Measurements from ENCODE around the gene CCDC70. TPM values are rescaled to one million over a fixed set of nuclear protein-coding genes. Genes with fewer than 3 reads are reported as not detected.

Gene CCDC70
- polyA plus RNA-seq, 1 experiment, result not detected

DNA sequence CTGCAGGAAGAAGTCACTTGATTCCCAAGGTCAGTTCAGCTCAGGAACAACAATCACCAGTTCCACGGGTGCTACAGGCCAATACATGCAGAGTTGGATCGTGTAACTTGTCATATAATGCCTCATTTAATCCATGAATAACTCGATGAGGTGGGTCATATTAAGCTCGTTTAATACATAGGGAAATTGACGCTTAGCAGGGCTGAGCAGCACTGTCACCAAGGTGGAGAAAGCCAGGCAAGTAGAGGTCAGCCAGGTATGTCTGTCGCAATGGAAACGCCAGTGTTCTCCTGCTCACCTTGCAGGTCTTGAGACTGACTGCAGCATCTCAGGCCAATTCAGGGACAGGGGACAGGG is 52.3 kb downstream of the CCDC70 start:
- H3K9me3 ChIP-seq (ENCODE audit: control insufficient read depth, insufficient read depth, low read length), result no peaks in the 10 kb centered on the region
- H3K27ac ChIP-seq (ENCODE audit: low read depth, low read length), result no peak overlapping the region
- ChIA-PET CTCF (interaction anchor here (2.0 kb wide), 1 partner anchor 213 kb away, joined by 4 read pairs; no protein-coding TSS in a partner anchor), POLR2A (no interaction called here)
- H3K27me3 ChIP-seq (ENCODE audit: control insufficient read depth, insufficient read depth, low read length), result peaks cover 8% of the 10 kb centered on the region
- no peak overlapping the region for H3K4me3 ChIP-seq (ENCODE audit: low read depth, low read length)
- TF ChIP-seq, protein P1, sequence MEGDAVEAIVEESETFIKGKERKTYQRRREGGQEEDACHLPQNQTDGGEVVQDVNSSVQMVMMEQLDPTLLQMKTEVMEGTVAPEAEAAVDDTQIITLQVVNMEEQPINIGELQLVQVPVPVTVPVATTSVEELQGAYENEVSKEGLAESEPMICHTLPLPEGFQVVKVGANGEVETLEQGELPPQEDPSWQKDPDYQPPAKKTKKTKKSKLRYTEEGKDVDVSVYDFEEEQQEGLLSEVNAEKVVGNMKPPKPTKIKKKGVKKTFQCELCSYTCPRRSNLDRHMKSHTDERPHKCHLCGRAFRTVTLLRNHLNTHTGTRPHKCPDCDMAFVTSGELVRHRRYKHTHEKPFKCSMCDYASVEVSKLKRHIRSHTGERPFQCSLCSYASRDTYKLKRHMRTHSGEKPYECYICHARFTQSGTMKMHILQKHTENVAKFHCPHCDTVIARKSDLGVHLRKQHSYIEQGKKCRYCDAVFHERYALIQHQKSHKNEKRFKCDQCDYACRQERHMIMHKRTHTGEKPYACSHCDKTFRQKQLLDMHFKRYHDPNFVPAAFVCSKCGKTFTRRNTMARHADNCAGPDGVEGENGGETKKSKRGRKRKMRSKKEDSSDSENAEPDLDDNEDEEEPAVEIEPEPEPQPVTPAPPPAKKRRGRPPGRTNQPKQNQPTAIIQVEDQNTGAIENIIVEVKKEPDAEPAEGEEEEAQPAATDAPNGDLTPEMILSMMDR (IDR thresholded peaks at IDR 0.05; ENCODE audit: low read depth, low read length), result no peak
- DNase-seq (ENCODE audit: low read depth, low spot score), result no peak

Other genes with a start within 250 kb of the CCDC70 start
- 3.7 and 4.6 TPM in 2 replicates for gene DHRS12, start 57.8 kb upstream of the CCDC70 start, polyA plus RNA-seq (2011; rRNA removed)
- gene TMEM272, start 16.8 kb upstream of the CCDC70 start, polyA plus RNA-seq (2011; rRNA removed), result not detected in 2 replicates
- gene ATP7B, start 149.5 kb downstream of the CCDC70 start, polyA plus RNA-seq (2011; rRNA removed), result 1.6 and 1.8 TPM in 2 replicates
- gene ALG11, start 150.4 kb downstream of the CCDC70 start, polyA plus RNA-seq (2011; rRNA removed), result 13.9 and 19.6 TPM in 2 replicates
- gene UTP14C, start 162.7 kb downstream of the CCDC70 start, polyA plus RNA-seq (2011; rRNA removed), result 13.2 and 18.0 TPM in 2 replicates